IPS-18c (cell line): ENCODE data around the gene PYY.
"Not testable (repeated sequence)": the region's sequence is repeated elsewhere in the genome, so short reads cannot be mapped to it uniquely, and the experiment has no call there.

Source experiments
- H3K4me3 ChIP-seq: 2 replicates; pipeline ENCODE4 v1.7.0; 2013; ENCODE audit warnings: low read depth, mild to moderate bottlenecking, low read length, moderate library complexity; ENCODE audit not compliant: insufficient read depth
- H3K9me3 ChIP-seq: one replicate; pipeline ENCODE4 v1.6.1; 2013; ENCODE audit warnings: mild to moderate bottlenecking, low read length, moderate library complexity; ENCODE audit not compliant: control insufficient read depth, insufficient read depth

Gene PYY

DNA sequence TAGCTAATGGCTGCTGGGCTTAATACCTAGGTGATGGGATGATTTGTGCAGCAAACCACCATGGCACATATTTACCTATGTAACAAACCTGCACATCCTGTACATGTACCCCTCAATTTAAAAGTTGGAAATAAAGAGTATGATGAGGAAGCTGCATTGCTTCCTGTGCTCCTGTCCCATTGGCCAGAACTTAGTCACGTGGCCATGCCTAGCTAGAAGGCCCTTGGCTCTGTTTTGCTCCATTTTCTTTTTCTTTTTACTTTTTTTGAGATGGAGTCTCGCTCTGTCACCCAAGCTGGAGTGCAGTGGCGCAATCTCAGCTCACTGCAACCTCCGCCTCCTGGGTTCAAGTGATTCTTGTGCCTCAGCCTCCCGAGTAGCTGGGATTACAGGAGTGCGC lies 7.6 kb upstream of the PYY start:
- not testable (repeated sequence) for H3K4me3 ChIP-seq, H3K9me3 ChIP-seq

DNA sequence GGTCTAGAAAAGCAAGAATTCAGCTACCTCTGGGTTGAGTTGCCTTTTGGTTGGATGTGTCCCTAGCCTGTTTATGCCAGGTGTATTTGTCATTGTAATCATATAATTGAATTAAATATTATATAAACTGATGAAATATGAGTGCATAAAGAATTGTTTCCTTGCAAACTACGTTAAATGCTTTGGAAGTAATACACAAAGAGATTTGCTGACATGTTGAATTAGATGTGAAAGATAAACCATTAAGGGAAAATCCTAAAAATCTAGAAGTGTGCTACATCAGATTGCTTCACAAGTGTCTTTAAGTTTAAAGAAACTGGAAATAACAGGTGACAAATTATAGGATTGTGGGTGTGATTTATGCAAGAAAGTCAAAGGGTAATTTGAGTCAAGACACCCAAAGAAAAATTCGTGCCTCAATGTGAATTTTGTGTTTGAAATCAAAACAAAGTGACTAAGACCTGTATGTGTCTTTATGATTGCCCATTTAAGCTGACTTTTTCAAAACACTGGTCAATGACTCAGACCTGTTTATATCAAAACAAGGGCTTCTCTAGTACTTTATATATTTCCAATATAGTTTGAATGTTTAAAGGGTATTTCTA lies 5.1 kb upstream of the PYY start:
- Histone ChIP-seq H3K9me3 (no peaks in the 10 kb centered on the region), H3K4me3 (no peak overlapping the region)

DNA sequence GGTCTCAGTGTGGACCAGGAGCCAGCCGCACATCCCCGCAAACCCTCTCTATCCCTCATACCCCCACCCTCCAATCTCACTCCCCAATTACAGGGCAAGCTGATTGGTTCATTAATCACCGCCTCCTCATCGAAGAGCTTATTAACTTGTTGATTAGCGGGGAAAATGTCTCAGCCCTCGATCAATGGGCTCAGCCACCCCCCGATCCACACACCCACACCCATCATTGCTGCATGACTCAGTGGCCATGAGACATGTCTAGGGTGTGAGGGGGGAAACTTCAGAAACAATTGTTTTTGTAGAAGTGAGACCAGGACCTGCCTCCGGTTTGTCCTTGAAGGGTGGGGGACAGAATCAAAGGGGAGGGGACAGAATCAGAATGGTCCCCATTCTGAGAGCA lies 2.5 kb upstream of the PYY start:
- H3K4me3 ChIP-seq: no peak overlapping the region
- no peaks in the 10 kb centered on the region for H3K9me3 ChIP-seq

DNA sequence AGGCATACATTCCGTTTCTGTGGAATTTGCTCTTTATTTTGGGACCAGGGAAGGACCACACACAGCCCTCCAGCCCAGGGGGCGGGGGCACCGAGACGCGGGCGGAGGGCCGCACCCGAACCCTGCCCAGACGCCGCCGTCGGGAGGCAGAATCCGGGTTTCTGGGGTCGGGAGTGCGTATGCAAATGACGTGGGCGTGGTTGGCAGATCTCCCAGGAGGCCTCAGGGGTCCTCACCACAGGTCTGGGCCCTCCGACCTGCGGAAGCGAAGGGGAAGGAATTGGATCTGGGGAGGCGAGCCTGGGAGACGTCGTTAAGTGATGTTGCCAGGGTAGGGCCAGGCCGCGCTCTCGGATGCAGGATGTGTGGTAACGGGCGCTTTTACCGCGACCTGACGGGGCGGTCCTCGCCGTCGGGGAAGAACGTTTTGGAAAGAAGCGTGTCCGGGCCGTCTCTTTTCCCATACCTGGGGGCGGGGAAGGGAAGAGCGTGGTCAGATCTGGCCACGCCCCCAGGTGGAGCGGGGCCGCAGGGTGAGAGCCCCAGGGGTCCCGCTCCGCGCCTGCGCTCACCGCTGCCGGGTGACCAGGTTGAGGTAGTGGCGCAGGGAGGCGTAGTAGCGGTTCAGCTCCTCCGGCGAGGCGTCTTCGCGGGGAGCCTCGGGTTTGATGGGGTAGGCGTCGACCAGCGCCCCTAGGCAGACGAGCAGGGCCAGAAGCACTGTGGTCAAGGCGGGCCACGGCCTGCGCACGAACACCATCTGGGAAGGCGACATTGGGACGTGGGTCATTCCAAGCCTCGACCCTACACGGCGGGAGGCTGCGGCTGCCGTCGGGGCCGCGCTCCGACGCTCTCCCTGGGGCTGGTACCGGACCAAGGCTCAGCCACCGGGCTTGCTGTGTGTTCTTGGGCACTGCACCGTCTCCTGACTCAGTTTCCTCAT lies 745 bp downstream of the PYY start:
- H3K4me3 ChIP-seq: peak overlapping the region; percentile 78
- no peaks in the 10 kb centered on the region for H3K9me3 ChIP-seq

DNA sequence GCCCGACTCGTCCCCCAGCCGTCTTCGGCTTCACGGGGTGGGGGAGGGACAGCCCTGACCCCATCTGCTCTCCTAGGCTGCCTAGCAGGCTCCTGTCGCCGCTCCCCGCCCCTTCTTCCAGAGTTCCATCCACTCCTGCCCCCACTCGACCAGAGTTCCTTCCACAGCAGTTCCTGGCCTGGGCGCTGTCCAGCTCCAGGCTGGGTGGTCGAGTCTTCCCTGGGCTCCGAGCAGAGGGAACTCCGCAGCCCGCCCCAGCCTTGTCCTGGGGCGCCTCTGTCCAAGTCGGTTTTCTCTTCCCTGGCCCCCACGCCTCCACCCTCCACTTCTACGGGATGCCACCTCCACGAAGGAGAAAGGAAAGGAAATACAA lies 1.4 kb downstream of the PYY start:
- Histone ChIP-seq H3K4me3 (peak overlapping the region; percentile 78), H3K9me3 (no peaks in the 10 kb centered on the region)

DNA sequence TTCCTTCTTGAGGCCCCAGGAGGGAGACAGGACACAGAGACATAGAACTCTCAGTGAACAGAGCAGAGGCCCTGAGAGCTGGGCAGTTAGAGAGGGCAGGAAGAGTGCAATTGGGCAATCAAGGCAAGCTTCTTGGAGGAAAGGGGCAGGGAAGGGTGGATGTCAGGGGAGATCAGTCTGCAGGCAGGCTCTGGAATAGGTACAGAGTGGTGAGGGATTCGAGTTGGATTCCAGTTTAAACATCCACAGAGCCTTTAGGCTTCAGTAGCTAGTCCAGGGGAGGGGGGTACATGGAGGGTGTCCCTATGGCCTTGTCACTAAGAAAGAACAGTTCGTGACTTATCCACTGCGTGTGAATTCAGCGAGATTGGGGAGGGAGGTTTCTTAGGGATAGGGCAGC lies 2.0 kb downstream of the PYY start:
- H3K9me3 ChIP-seq: no peaks in the 10 kb centered on the region
- H3K4me3 ChIP-seq: peak overlapping the region; percentile 78

DNA sequence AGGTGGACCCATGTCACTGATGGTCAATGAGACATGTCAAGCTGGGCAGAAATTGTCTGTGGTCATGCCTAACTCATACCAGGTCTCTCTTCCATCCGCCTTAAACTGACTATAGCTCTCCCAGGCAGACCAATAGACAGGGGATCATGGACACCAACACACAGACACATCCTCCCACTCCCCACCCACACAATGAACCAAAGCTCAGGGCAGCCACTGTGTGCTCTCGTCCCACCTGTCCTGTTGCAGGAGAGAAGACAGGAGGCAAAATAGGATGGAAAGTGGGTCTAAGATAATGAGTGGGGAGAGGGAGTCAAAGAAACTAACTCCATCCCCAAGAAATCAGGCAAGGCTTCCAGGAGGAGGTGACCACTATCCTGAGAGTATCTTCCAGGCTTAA lies 3.2 kb downstream of the PYY start:
- Histone ChIP-seq H3K4me3 (no peak overlapping the region), H3K9me3 (no peaks in the 10 kb centered on the region)

DNA sequence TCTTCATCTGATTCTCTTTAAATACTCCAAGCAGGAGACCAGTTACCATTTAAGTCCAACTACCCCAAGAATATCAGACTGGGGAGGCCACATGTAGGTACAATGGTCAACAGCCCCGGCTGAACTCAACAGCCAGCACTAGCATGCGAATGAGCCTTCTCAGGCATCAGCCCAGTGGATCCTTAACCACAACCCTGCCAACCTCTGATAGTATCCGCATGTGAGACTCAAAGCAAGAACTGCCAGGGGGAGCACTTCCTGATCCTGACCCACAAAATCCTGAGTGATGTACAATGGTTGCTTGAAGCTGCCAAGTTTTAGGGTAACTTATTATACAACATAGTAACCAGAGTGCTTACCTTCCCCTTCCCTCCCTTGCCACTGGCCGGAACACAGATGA lies 4.0 kb downstream of the PYY start:
- no peak overlapping the region for H3K4me3 ChIP-seq
- H3K9me3 ChIP-seq: no peaks in the 10 kb centered on the region

DNA sequence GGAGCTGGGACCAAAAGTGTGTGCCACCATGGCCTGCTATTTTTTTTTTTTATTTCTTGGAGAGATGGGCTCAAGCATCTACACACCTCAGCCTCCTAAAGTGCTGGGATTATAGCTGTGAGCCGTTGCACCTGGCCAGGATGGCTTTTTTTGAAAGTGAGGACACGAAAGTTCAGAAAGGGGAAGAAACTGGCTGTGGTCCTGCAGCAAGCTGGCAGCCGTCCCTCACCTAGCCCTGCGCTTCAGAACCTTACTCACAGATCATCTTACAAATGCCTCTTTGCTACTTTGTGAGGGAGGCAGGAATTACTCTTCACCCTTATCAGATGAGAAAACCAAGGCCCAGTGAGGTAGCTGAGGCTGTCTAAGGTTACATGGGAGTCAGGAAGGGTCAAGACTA lies 7.0 kb downstream of the PYY start:
- H3K4me3 ChIP-seq: no peak overlapping the region
- H3K9me3 ChIP-seq: no peaks in the 10 kb centered on the region

DNA sequence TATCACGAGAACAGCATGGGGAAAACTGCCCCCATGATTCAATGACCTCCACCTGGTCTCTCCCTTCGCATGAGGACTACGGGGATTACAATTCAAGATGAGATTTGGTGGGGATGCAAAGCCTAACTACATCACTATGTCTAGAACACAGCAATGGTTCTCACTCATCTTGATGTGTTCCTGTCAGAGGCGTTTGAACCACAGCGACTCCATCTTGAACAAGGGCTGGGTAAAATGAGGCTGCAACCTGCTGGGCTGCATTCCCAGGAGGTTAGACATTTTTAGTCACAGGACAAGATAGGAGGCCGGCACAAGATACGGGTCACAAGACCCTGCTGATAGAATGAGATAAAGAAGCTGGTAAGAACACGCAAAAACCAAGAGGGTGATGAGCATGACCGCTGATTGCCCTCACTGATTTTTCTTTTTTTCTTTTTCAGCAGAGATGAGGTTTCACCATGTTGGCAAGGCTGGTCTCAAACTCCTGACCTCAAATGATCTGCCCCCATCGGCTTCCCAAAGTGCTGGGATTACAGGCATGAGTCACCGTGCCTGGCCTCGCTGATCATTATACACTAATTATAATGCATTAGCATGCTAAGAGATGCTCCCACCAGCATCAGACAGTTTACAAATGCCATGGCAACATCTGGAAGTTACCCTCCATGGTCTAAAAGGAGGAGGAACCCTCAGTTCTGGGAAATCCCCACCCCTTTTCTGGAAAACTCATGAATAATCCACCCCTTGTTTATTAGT lies 8.5 kb downstream of the PYY start:
- H3K4me3 ChIP-seq: no peak overlapping the region
- no peaks in the 10 kb centered on the region for H3K9me3 ChIP-seq

DNA sequence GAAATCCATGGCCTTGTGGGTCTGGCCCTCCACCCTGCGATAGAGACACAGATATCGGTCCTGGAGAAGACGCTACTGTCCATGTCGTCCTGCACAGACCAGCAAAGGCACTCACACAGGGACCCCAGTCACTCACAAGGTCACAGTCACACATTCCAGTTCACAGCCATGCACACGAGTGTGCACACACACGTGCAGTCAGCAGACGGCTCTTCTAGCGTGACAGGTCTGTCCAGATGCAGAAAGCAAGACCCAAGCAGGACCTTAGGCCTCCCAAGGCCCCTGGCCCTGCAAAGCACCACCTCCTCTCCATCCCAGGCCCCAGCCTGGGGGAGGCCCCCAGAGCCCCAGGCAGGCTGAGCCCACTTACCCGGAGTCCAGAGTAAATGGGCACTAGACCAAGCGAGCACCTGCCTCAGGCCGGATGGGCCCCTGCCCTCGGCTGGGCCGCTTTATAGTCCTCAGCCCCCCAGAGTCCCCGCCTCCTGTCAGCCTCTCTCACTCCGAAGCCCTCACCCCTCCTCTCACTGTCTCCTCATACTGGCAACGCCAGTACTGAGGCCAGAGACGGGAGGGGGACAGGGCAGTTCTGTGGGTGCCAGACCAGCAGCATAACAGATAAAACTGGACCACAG lies 11.6 kb downstream of the PYY start, which contains the start of gene PPY:
Gene PPY, minus strand, starts transcription at position 426 of the 635 bp plus-strand sequence. CDS start 822 bp downstream, outside the sequence.
- no peaks in the 10 kb centered on the region for H3K9me3 ChIP-seq
- no peak within 1 kb of the TSS for H3K4me3 ChIP-seq

DNA sequence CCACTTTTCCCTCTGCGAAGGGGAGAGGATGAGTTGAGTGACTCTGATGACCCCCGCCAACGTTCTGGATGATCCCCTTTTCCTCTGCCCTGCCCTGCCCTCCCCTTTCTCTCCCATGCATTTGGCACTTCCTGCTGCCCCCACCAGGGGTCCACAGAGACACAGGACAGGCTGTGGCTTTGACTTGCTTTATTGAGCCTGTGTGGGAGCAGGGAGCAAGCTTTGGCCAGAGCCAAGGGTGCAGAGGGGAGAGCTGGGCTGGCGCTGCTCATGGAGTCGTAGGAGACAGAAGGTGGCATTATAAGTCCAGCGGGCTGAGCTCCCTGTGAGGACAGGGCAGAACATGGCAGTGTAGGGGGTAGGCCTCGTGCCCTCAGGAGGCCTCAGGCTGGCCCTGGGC lies 13.1 kb downstream of the PYY start:
- no peak overlapping the region for H3K4me3 ChIP-seq

DNA sequence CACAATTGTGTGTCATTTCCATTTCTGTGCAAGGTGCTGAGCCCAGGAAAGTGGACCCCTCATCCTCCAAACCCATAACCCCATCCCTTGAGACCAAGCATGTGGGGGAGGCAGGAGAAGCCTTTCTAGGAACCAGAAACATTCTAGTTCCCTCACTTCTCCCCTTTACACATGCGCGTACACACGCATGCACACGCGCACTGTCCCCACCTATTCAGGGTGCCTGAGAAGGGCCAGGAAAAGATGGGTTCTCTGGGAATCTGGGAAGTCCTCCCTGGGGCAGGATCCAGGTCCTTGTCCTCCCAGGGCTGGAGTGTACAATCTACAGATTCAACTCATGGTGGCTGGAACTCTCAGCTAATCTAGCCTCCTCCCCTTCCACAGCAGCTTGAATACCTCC lies 13.9 kb downstream of the PYY start:
- Histone ChIP-seq H3K4me3 (no peak overlapping the region), H3K9me3 (no peaks in the 10 kb centered on the region)

More for the DNA sequence above, 13.1 kb downstream of the PYY start:
- H3K9me3 ChIP-seq: no peaks in the 10 kb centered on the region

DNA sequence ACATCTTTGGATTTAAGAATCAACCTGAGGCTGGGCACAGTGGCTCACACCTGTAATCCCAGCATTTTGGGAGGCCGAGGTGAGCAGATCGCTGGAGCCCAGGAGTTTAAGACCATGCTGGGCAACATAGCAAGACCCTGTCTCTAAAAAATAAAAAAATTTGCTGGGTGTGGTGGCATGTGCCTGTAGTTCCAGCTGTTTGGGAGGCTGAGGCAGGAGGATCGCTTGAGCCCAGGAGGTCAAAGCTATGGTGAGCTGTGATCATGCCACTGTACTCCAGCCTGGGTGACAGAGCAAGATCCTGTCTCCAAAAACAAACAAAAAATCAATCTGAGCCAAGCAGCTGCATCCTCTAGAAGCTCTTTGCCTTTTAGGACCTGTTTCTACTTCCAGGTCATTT lies 14.3 kb downstream of the PYY start:
- H3K4me3 ChIP-seq: not testable (repeated sequence)

DNA sequence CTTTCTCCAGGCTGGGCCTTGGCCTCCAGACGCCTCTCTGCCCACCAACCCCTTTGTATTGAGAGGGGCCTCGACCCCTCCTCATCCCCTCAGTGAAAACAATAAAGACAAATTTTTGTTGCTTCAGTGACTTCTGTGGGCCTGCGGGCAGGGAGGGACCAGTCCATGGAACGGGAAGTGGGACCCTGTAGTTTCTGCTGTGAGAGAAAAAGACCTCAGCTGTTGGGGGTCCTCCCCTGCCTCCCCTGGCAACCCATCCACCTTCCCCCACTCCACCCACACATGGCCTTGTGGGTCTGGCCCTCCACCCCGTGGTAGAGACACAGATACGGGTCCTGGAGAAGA lies 14.9 kb downstream of the PYY start:
- no peaks in the 10 kb centered on the region for H3K9me3 ChIP-seq
- H3K4me3 ChIP-seq: no peak overlapping the region

More for the DNA sequence above, 14.3 kb downstream of the PYY start:
- H3K9me3 ChIP-seq: not testable (repeated sequence)

DNA sequence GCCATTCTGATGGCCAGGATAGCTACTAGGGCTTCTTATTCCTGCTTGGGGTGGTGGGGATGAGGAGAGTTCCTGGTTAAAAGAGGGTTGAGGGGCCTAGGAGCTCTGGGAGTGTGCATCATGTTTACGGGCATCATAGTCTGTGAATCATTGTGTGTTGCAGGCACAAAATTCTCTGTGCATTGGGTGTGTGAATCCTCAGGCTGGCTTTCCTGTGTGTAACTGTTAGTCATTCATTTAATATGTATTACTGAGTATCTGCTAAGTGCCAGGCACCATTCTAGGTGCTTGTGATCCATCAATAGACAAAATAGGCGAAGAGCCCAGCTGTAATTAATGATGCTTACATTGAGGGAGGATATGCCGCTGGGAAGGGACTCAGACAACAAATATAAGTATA lies 17.3 kb downstream of the PYY start:
- Histone ChIP-seq H3K9me3 (no peaks in the 10 kb centered on the region), H3K4me3 (no peak overlapping the region)

DNA sequence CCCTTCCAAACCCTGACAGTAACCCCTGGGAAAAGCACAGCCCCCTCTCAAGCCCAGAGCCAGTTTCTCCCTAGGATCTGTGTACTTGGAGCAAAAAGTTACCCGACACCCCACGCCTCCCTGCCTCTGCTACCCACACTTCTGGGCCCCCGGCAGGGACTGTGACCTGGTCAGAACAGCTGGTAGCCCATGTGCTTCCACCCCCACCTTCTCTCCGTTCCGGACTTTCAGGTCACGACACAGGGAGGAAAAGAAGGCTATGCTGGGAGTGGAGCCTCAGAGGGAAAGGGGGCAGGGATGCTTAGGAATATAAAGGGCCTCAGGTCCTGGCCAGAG lies 17.8 kb downstream of the PYY start:
- H3K4me3 ChIP-seq: no peak overlapping the region
- no peaks in the 10 kb centered on the region for H3K9me3 ChIP-seq
